Panc1 (cell line): ENCODE measurements around the gene AIMP2.

Experiments used
- CTCF ChIP-seq: fragments of 450-650 bp; IDR thresholded peaks from 2 replicates; pipeline ENCODE4 v1.5.1; 2017; ENCODE audit warnings: mild to moderate bottlenecking
- POLR2AphosphoS5 ChIP-seq: IDR thresholded peaks from 2 replicates; pipeline ENCODE4 v1.6.1; 2012; ENCODE audit warnings: mild to moderate bottlenecking, low read depth, low read length, moderate library complexity
- REST ChIP-seq, 2 experiments: IDR thresholded peaks; 2 replicates each; pipeline ENCODE4 v1.6.1; 2011 to 2012; ENCODE audit warnings: low read depth in 2 of 2, control low read depth in 1 of 2, low read length in 1 of 2, mild to moderate bottlenecking in 1 of 2, moderate library complexity in 1 of 2; ENCODE audit not compliant: insufficient read depth in 1 of 2
- TCF7L2 ChIP-seq: IDR thresholded peaks from 2 replicates; pipeline ENCODE4 v1.6.1; 2011; ENCODE audit warnings: mild to moderate bottlenecking, low read depth, low read length, inconsistent platforms

- TF ChIP-seq CTCF (no peak), POLR2AphosphoS5 (no peak), REST (IDR thresholded peaks at IDR 0.05; ENCODE audit: insufficient read depth in 1 of 2, low read depth in 2 of 2, low read length in 1 of 2) (no peak), TCF7L2 (no peak)
Measured at GRCh38 chr7:6057316-6058129, 48.5 kb downstream of the AIMP2 start.
